ENCODE measurements around the gene DAZAP1.

The DAZAP1 gene

GRCh38 chr19:1366899-1367870, 40.2 kb upstream of the DAZAP1 start:
- H3K27ac ChIP-seq (ENCODE audit: low read depth, low read length), result no peak overlapping the region
- no peak overlapping the region for H2AFZ ChIP-seq (ENCODE audit: low read depth, low read length, severe bottlenecking)
- H3K4me2 ChIP-seq (ENCODE audit: low read depth, low read length, poor library complexity, severe bottlenecking), result no peak overlapping the region
- H3K9me3 ChIP-seq (ENCODE audit: insufficient read depth, low read length), result no peaks in the 10 kb centered on the region
- no peaks in the 10 kb centered on the region for H3K79me2 ChIP-seq (ENCODE audit: insufficient read depth, low read length)
- TF ChIP-seq EZH2phosphoT487 (conservative IDR thresholded peaks at IDR 0.05; ENCODE audit: low read length), result no peak
- TF ChIP-seq CTCF (IDR thresholded peaks at IDR 0.05; ENCODE audit: insufficient read depth, low read length, poor library complexity, severe bottlenecking), result no peak
- H3K9me2 ChIP-seq (replicated peaks; ENCODE audit: insufficient read depth, low read length), result no peaks in the 10 kb centered on the region
- H4K20me1 ChIP-seq (ENCODE audit: low read depth, low read length), result no peaks in the 10 kb centered on the region
- H3K4me3 ChIP-seq (ENCODE audit: insufficient read depth, low read length, poor library complexity, severe bottlenecking), result no peak overlapping the region
- H3K36me3 ChIP-seq (ENCODE audit: low read length), result no peaks in the 10 kb centered on the region
- H3K27me3 ChIP-seq (ENCODE audit: low read length), result no peaks in the 10 kb centered on the region
- H3K9ac ChIP-seq (ENCODE audit: low read length), result no peak overlapping the region
- no peaks in the 10 kb centered on the region for H3F3A ChIP-seq (ENCODE audit: insufficient read depth)

GRCh38 chr19:1369214-1369805, 38.1 kb upstream of the DAZAP1 start:
- Histone ChIP-seq H2AFZ (ENCODE audit: low read depth, low read length, severe bottlenecking) (no peak overlapping the region), H3K27ac (ENCODE audit: low read depth, low read length) (no peak overlapping the region), H3K4me2 (ENCODE audit: low read depth, low read length, poor library complexity, severe bottlenecking) (no peak overlapping the region), H3K4me3 (ENCODE audit: insufficient read depth, low read length, poor library complexity, severe bottlenecking) (no peak overlapping the region), H3K27me3 (ENCODE audit: low read length) (no peaks in the 10 kb centered on the region), H3K9me3 (ENCODE audit: insufficient read depth, low read length) (no peaks in the 10 kb centered on the region), H4K20me1 (ENCODE audit: low read depth, low read length) (no peaks in the 10 kb centered on the region), H3K9me2 (replicated peaks; ENCODE audit: insufficient read depth, low read length) (no peaks in the 10 kb centered on the region), H3F3A (ENCODE audit: insufficient read depth) (no peaks in the 10 kb centered on the region), H3K79me2 (ENCODE audit: insufficient read depth, low read length) (no peaks in the 10 kb centered on the region), H3K36me3 (ENCODE audit: low read length) (no peaks in the 10 kb centered on the region), H3K9ac (ENCODE audit: low read length) (no peak overlapping the region)
- TF ChIP-seq CTCF (IDR thresholded peaks at IDR 0.05; ENCODE audit: insufficient read depth, low read length, poor library complexity, severe bottlenecking) (no peak), EZH2phosphoT487 (conservative IDR thresholded peaks at IDR 0.05; ENCODE audit: low read length) (no peak)

- Histone ChIP-seq H3K27ac (ENCODE audit: low read depth, low read length) (no peak overlapping the region), H2AFZ (ENCODE audit: low read depth, low read length, severe bottlenecking) (no peak overlapping the region), H3K9ac (ENCODE audit: low read length) (no peak overlapping the region), H4K20me1 (ENCODE audit: low read depth, low read length) (no peaks in the 10 kb centered on the region), H3K36me3 (ENCODE audit: low read length) (no peaks in the 10 kb centered on the region), H3F3A (ENCODE audit: insufficient read depth) (no peaks in the 10 kb centered on the region), H3K79me2 (ENCODE audit: insufficient read depth, low read length) (no peaks in the 10 kb centered on the region), H3K9me2 (replicated peaks; ENCODE audit: insufficient read depth, low read length) (no peaks in the 10 kb centered on the region), H3K4me3 (ENCODE audit: insufficient read depth, low read length, poor library complexity, severe bottlenecking) (no peak overlapping the region), H3K9me3 (ENCODE audit: insufficient read depth, low read length) (no peaks in the 10 kb centered on the region), H3K27me3 (ENCODE audit: low read length) (no peaks in the 10 kb centered on the region), H3K4me2 (ENCODE audit: low read depth, low read length, poor library complexity, severe bottlenecking) (no peak overlapping the region)
- TF ChIP-seq EZH2phosphoT487 (conservative IDR thresholded peaks at IDR 0.05; ENCODE audit: low read length) (no peak), CTCF (IDR thresholded peaks at IDR 0.05; ENCODE audit: insufficient read depth, low read length, poor library complexity, severe bottlenecking) (no peak)
Observed at GRCh38 chr19:1370579-1371361, 36.6 kb upstream of the DAZAP1 start.
